Parathyroid adenoma (tissue), 2 donors: Measurements from ENCODE around the gene PSME2.
A peak's percentile ranks its signal among the peaks of the same experiment; 100 is the strongest.

Experiments
- H2AFZ ChIP-seq: fragments of 300-600 bp; sonication (generic); one replicate; pipeline ENCODE4 v1.7.0; 2017; ENCODE audit warnings: antibody characterized with exemption, mild to moderate bottlenecking
- H3K27ac ChIP-seq: fragments of 300-600 bp; sonication (generic); one replicate; pipeline ENCODE4 v1.7.0; 2017
- H3K27me3 ChIP-seq: fragments of 300-600 bp; sonication (generic); one replicate; pipeline ENCODE4 v1.7.0; 2017; ENCODE audit warnings: low read length; ENCODE audit not compliant: control insufficient read depth, insufficient read depth
- H3K36me3 ChIP-seq: fragments of 300-600 bp; sonication (generic); one replicate; pipeline ENCODE4 v1.7.0; 2017; ENCODE audit warnings: low read length; ENCODE audit not compliant: control insufficient read depth, insufficient read depth
- H3K4me1 ChIP-seq: fragments of 300-600 bp; sonication (generic); one replicate; pipeline ENCODE4 v1.7.0; 2017; ENCODE audit warnings: control low read depth
- H3K4me2 ChIP-seq: fragments of 300-600 bp; sonication (generic); one replicate; pipeline ENCODE4 v1.7.0; 2017; ENCODE audit warnings: low read length
- H3K4me3 ChIP-seq: fragments of 300-600 bp; sonication (generic); one replicate; pipeline ENCODE4 v1.7.0; 2017; ENCODE audit warnings: low read depth, low read length
- H3K79me2 ChIP-seq: fragments of 300-600 bp; sonication (generic); one replicate; pipeline ENCODE4 v1.7.0; 2017; ENCODE audit warnings: control low read depth
- H3K9ac ChIP-seq: fragments of 300-600 bp; sonication (generic); one replicate; pipeline ENCODE4 v1.7.0; 2017; ENCODE audit warnings: mild to moderate bottlenecking
- H3K9me3 ChIP-seq: fragments of 300-600 bp; sonication (generic); one replicate; pipeline ENCODE4 v1.7.0; 2017; ENCODE audit warnings: low read length; ENCODE audit not compliant: control insufficient read depth
- TF ChIP-seq, protein P1 (sequence below): fragments of 300-600 bp; sonication (generic); IDR thresholded peaks from one replicate; pipeline ENCODE4 v1.7.0; 2017; ENCODE audit warnings: antibody characterized with exemption, mild to moderate bottlenecking
- donor health status: primary hyperparathyroidism.

The PSME2 gene

DNA sequence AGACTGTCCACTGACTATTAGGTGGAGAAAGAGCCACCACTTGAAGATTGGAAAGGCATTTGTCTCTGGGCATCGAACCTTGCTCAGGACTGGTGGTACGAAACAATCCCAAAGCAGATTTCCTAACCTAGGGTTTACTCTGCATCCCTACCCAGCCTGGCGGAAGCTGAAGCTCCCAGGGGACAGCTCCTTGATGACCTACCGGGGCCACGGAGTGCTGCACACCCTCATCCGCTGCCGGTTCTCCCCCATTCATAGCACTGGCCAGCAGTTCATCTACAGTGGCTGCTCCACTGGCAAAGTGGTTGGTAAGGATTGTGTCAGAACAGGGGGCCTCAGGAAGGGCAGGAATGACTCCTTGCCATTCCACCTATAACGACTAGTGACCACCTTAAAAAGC lies 25.2 kb downstream of the PSME2 start:
- H3K27me3 ChIP-seq: no peaks in the 10 kb centered on the region
- H3K4me3 ChIP-seq: no peak overlapping the region
- H2AFZ ChIP-seq: no peak overlapping the region
- no peak overlapping the region for H3K9ac ChIP-seq
- no peaks in the 10 kb centered on the region for H3K36me3 ChIP-seq
- H3K9me3 ChIP-seq: no peaks in the 10 kb centered on the region
- TF ChIP-seq, protein P1, sequence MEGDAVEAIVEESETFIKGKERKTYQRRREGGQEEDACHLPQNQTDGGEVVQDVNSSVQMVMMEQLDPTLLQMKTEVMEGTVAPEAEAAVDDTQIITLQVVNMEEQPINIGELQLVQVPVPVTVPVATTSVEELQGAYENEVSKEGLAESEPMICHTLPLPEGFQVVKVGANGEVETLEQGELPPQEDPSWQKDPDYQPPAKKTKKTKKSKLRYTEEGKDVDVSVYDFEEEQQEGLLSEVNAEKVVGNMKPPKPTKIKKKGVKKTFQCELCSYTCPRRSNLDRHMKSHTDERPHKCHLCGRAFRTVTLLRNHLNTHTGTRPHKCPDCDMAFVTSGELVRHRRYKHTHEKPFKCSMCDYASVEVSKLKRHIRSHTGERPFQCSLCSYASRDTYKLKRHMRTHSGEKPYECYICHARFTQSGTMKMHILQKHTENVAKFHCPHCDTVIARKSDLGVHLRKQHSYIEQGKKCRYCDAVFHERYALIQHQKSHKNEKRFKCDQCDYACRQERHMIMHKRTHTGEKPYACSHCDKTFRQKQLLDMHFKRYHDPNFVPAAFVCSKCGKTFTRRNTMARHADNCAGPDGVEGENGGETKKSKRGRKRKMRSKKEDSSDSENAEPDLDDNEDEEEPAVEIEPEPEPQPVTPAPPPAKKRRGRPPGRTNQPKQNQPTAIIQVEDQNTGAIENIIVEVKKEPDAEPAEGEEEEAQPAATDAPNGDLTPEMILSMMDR: no peak
- H3K79me2 ChIP-seq: peaks cover 8% of the 10 kb centered on the region
- no peak overlapping the region for H3K27ac ChIP-seq
- H3K4me2 ChIP-seq: no peak overlapping the region
- H3K4me1 ChIP-seq: peaks cover 5% of the 10 kb centered on the region

- H3K27ac ChIP-seq: no peak overlapping the region
- H3K79me2 ChIP-seq: peaks cover 14% of the 10 kb centered on the region
- H3K4me1 ChIP-seq: peaks cover 10% of the 10 kb centered on the region
- H3K36me3 ChIP-seq: no peaks in the 10 kb centered on the region
- H3K4me2 ChIP-seq: no peak overlapping the region
- H2AFZ ChIP-seq: no peak overlapping the region
- H3K4me3 ChIP-seq: no peak overlapping the region
- no peaks in the 10 kb centered on the region for H3K9me3 ChIP-seq
- H3K27me3 ChIP-seq: no peaks in the 10 kb centered on the region
- TF ChIP-seq, protein P1: no peak
- no peak overlapping the region for H3K9ac ChIP-seq
Observed at GRCh38 chr14:24119691-24120090, 26.7 kb downstream of the PSME2 start.

DNA sequence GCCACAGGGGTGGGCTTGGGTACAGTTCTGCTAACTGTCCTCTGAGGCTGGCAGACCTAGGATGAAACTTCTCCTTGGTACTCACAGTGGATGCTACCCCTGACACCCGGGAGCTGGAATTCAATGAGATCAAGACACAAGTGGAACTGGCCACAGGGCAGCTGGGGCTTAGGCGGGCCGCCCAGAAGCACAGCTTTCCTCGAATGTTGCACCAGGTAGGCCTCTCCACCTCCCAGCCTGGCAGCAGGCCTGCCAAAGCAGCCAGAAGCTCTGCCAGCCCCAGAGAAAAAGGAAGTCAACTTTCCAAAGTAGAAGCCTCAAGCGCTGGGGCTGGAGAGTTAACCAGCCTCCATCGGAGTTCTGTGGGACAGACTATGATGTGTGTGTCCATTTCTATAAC lies 29.2 kb downstream of the PSME2 start:
- Histone ChIP-seq H3K4me2 (no peak overlapping the region), H3K27ac (no peak overlapping the region), H3K36me3 (no peaks in the 10 kb centered on the region), H3K9me3 (no peaks in the 10 kb centered on the region), H3K4me1 (peaks cover 13% of the 10 kb centered on the region), H3K79me2 (peaks cover 14% of the 10 kb centered on the region), H2AFZ (no peak overlapping the region), H3K4me3 (no peak overlapping the region), H3K9ac (no peak overlapping the region), H3K27me3 (no peaks in the 10 kb centered on the region)
- TF ChIP-seq, protein P1: no peak

DNA sequence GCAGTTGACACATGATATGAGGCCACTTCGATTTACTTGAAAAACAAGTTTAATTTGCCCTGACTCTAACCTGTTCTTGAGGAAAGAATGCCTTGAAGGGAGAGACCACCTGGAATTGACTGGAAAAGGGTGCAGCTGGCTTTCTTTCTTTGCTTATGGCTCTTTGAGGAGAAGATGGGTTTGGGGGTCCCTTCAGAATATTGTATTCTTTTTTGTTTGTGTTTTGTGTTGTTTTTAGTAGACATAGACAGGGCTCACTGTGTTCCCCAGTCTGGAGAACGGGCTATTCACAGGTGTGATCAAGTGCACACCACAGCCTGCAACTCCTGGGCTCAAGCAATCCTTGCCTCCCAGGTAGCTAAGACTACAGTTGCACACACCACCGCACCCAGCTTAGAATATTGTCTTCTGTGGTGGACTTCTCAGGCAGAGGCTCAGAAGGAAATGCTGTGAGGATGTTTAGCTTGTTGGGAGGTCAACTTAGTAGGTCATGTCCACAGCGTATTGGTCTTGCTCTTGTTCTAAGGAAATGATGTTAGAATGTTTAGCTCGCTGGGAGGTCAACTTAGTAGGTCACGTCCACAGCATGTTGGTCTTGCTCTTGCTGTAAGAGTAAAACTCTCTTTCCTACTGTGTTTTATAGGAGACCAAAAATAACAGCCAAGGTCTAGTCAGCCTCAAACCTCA lies 30.1 kb downstream of the PSME2 start:
- Histone ChIP-seq H3K4me2 (peak overlapping the region; percentile 84), H3K36me3 (no peaks in the 10 kb centered on the region), H3K27me3 (no peaks in the 10 kb centered on the region), H3K9me3 (no peaks in the 10 kb centered on the region), H3K4me1 (peaks cover 13% of the 10 kb centered on the region), H3K79me2 (peaks cover 15% of the 10 kb centered on the region), H2AFZ (no peak overlapping the region), H3K4me3 (peak overlapping the region; percentile 99), H3K9ac (no peak overlapping the region), H3K27ac (peak overlapping the region; percentile 20)
- TF ChIP-seq, protein P1: no peak
